C1 segment of cervical spinal cord (tissue), 14 donors: ENCODE measurements around the gene PAPLN.
"Not testable (repeated sequence)": the region's sequence is repeated elsewhere in the genome, so short reads cannot be mapped to it uniquely, and the experiment has no call there.

Experiments used
- DNase-seq, 14 donors: peaks; one replicate each; lab custom pipeline; 2025; lab: John Stamatoyannopoulos, UW

Gene PAPLN

GRCh38 chr14:73287071-73287470 is 49.8 kb downstream of the PAPLN start:
- no peak for DNase-seq

- DNase-seq = no peak
Measured at GRCh38 chr14:73289308-73289707, 52.0 kb downstream of the PAPLN start.

GRCh38 chr14:73289729-73290128 is 52.4 kb downstream of the PAPLN start:
- DNase-seq = no peak

- DNase-seq = no peak
Measured at GRCh38 chr14:73290279-73290678, 53.0 kb downstream of the PAPLN start.

GRCh38 chr14:73293782-73294781 is 56.8 kb downstream of the PAPLN start:
- DNase-seq = no peak

- peak in 1 of 14 donors; percentile 15 for DNase-seq
Measured at GRCh38 chr14:73295198-73295796, 58.0 kb downstream of the PAPLN start.

GRCh38 chr14:73305499-73305898 is 68.2 kb downstream of the PAPLN start:
- DNase-seq = no peak

- DNase-seq = no peak
Measured at GRCh38 chr14:73307261-73307660, 70.0 kb downstream of the PAPLN start.

GRCh38 chr14:73309207-73309606 is 71.9 kb downstream of the PAPLN start:
- not testable (repeated sequence) for DNase-seq

- no peak for DNase-seq
Measured at GRCh38 chr14:73311708-73312030, 74.4 kb downstream of the PAPLN start.

GRCh38 chr14:73312687-73313086 is 75.4 kb downstream of the PAPLN start:
- DNase-seq = no peak

- no peak for DNase-seq
Measured at GRCh38 chr14:73313151-73313550, 75.8 kb downstream of the PAPLN start.

- no peak for DNase-seq
Measured at GRCh38 chr14:73323896-73324399, 86.6 kb downstream of the PAPLN start.
